Endodermal cell (in vitro differentiated cells): ENCODE data around the gene PACRG. TPM values are rescaled to one million over a fixed set of nuclear protein-coding genes. Genes with fewer than 3 reads are reported as not detected.

Experiments
- DNase-seq: peaks from one replicate; pipeline ENCODE4 v3.0.0-alpha.2; 2017
- H3K27ac ChIP-seq: 2 replicates; pipeline ENCODE4 v1.5.1; 2013; ENCODE audit warnings: mild to moderate bottlenecking, low read depth, low read length, moderate library complexity
- H3K27me3 ChIP-seq: 2 replicates; pipeline ENCODE4 v1.6.1; 2013; ENCODE audit warnings: mild to moderate bottlenecking, low read length, moderate library complexity; ENCODE audit not compliant: insufficient read depth, control insufficient read depth, poor library complexity, severe bottlenecking
- H3K36me3 ChIP-seq: 2 replicates; pipeline ENCODE4 v1.7.0; 2013; ENCODE audit warnings: mild to moderate bottlenecking, low read length, moderate library complexity; ENCODE audit not compliant: control insufficient read depth, insufficient read depth
- H3K4me1 ChIP-seq: one replicate; pipeline ENCODE4 v1.7.0; 2013; ENCODE audit warnings: low read length; ENCODE audit not compliant: control insufficient read depth, insufficient read depth
- H3K4me3 ChIP-seq: 2 replicates; pipeline ENCODE4 v1.5.1; 2013; ENCODE audit warnings: mild to moderate bottlenecking, low read length, moderate library complexity
- H3K9ac ChIP-seq: 2 replicates; pipeline ENCODE4 v1.6.1; 2013; ENCODE audit warnings: mild to moderate bottlenecking, low read length, moderate library complexity; ENCODE audit not compliant: poor library complexity, severe bottlenecking; ENCODE audit errors: extremely low read depth
- H3K9me3 ChIP-seq: 2 replicates; pipeline ENCODE4 v1.6.1; 2013; ENCODE audit warnings: mild to moderate bottlenecking, low read length, moderate library complexity; ENCODE audit not compliant: control insufficient read depth
- H3K27ac Mint-ChIP-seq: 2 replicates; pipeline ENCODE4 v1.8.0; 2020; ENCODE audit warnings: mixed read lengths
- H3K27me3 Mint-ChIP-seq: 2 replicates; pipeline ENCODE4 v1.8.0; 2021; ENCODE audit warnings: mild to moderate bottlenecking, mixed read lengths; ENCODE audit not compliant: insufficient read depth
- H3K36me3 Mint-ChIP-seq: 2 replicates; pipeline ENCODE4 v1.8.0; 2020; ENCODE audit warnings: low read depth, mixed read lengths
- H3K4me1 Mint-ChIP-seq: 2 replicates; pipeline ENCODE4 v1.8.0; 2020; ENCODE audit warnings: mixed read lengths
- H3K4me3 Mint-ChIP-seq: 2 replicates; pipeline ENCODE4 v1.8.0; 2020; ENCODE audit warnings: mild to moderate bottlenecking, moderate library complexity, mixed read lengths
- H3K9me3 Mint-ChIP-seq: 2 replicates; pipeline ENCODE4 v1.8.0; 2020; ENCODE audit warnings: mild to moderate bottlenecking, mixed read lengths
- WGBS, 2 experiments: methylation state at CpG; one replicate each; pipeline versions ENCODE4 v1.1.5 to v1.1.7; 2013; ENCODE audit warnings: missing lambda C conversion rate in 2 of 2, mixed read lengths in 1 of 2; ENCODE audit not compliant: insufficient coverage in 1 of 2, insufficient read length in 1 of 2; 5-methylcytosine and 5-hydroxymethylcytosine counted together
- total RNA-seq, 2 donors: library from RNA; stranded (reverse); fragmentation: NEBNext Ultra II Directional in 1 of 2; extraction: Animal tissue kit (Norgen Biotek cat#: 25700) in 1 of 2; gene quantifications; 2 replicates in 1 of 2; 3 replicates in 1 of 2; pipeline ENCODE4 v1.2.1, GENCODE V29; 2021
- TF ChIP-seq, protein P1 (sequence below): fragments of 200-600 bp; sonication (generic); conservative IDR thresholded peaks from 2 replicates; pipeline ENCODE4 v1.5.0; 2021; ENCODE audit warnings: antibody characterized with exemption, mild to moderate bottlenecking

Gene PACRG
- total RNA-seq, 2 donors from 2014 or later, result 0.42 to 0.44 TPM

DNA sequence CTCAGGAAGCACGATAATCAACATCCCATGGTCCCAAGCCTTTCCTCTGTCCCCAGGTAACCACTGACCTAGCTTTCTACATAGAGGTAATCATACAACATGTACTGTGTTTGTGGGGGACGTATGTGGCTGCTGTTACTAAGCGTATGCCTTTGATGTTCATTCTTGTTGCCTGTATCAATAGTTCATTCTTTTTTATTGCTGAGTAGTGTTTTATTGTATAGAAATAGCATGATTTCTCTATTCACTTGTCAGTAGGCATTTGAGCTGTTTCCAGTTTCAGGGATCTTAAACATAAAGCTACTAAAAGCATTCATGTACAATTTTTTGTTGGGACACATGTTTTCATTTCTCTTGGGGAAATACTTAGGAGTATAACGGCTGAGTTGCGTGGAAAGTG lies 185.4 kb downstream of the PACRG start:
- no peaks in the 10 kb centered on the region for H3K4me1 Mint-ChIP-seq
- TF ChIP-seq, protein P1, sequence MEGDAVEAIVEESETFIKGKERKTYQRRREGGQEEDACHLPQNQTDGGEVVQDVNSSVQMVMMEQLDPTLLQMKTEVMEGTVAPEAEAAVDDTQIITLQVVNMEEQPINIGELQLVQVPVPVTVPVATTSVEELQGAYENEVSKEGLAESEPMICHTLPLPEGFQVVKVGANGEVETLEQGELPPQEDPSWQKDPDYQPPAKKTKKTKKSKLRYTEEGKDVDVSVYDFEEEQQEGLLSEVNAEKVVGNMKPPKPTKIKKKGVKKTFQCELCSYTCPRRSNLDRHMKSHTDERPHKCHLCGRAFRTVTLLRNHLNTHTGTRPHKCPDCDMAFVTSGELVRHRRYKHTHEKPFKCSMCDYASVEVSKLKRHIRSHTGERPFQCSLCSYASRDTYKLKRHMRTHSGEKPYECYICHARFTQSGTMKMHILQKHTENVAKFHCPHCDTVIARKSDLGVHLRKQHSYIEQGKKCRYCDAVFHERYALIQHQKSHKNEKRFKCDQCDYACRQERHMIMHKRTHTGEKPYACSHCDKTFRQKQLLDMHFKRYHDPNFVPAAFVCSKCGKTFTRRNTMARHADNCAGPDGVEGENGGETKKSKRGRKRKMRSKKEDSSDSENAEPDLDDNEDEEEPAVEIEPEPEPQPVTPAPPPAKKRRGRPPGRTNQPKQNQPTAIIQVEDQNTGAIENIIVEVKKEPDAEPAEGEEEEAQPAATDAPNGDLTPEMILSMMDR, result no peak

DNA sequence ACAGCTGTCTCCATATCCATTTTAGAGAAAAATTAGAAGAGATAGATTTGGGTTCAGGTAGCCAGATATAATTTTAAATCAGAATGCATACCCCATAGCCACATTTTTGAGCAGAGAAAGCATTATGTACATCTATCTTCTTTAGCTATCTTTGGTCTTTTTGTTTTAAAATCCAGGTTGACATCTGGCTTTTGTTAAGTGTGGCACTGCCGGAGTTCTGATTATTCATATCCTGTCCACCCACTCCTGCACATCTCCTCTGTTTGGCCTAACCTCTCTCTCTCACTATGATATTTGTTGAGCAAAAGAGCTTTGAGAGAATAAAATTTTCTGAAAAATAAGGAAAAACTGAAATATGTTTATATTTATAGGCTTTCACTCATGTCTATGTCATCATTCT lies 189.7 kb downstream of the PACRG start:
- no peaks in the 10 kb centered on the region for H3K27me3 ChIP-seq
- Mint-ChIP-seq H3K9me3 (no peaks in the 10 kb centered on the region), H3K27me3 (no peaks in the 10 kb centered on the region), H3K4me3 (no peak overlapping the region), H3K27ac (no peak overlapping the region), H3K36me3 (no peaks in the 10 kb centered on the region), H3K4me1 (no peaks in the 10 kb centered on the region)
- no peaks in the 10 kb centered on the region for H3K4me1 ChIP-seq
- no peak overlapping the region for H3K9ac ChIP-seq
- no peaks in the 10 kb centered on the region for H3K9me3 ChIP-seq
- DNase-seq, result no peak
- no peaks in the 10 kb centered on the region for H3K36me3 ChIP-seq
- no peak overlapping the region for H3K4me3 ChIP-seq
- TF ChIP-seq, protein P1, result no peak
- 73% methylated on average over 1 of the region's 1 CpG; no CpG with 5 or more reads in 1 of the 2 experiments for WGBS, 2 experiments
- no peak overlapping the region for H3K27ac ChIP-seq

More for the DNA sequence above, 185.4 kb downstream of the PACRG start:
- no peaks in the 10 kb centered on the region for H3K4me1 ChIP-seq
- Mint-ChIP-seq H3K36me3 (no peaks in the 10 kb centered on the region), H3K27me3 (no peaks in the 10 kb centered on the region), H3K27ac (no peak overlapping the region), H3K4me3 (no peak overlapping the region), H3K9me3 (no peaks in the 10 kb centered on the region)
- no peaks in the 10 kb centered on the region for H3K36me3 ChIP-seq
- no peak overlapping the region for H3K27ac ChIP-seq
- no peak overlapping the region for H3K9ac ChIP-seq
- no peak for DNase-seq
- no peak overlapping the region for H3K4me3 ChIP-seq
- no peaks in the 10 kb centered on the region for H3K27me3 ChIP-seq
- H3K9me3 ChIP-seq, result no peaks in the 10 kb centered on the region
- 96 to 100% methylated on average over 1 to 5 of the region's 5 CpGs for WGBS, 2 experiments

- Histone ChIP-seq H3K9me3 (peaks cover 8% of the 10 kb centered on the region), H3K27ac (no peak overlapping the region), H3K9ac (no peak overlapping the region), H3K4me1 (no peaks in the 10 kb centered on the region), H3K27me3 (no peaks in the 10 kb centered on the region), H3K36me3 (no peaks in the 10 kb centered on the region), H3K4me3 (no peak overlapping the region)
- no peaks in the 10 kb centered on the region for H3K36me3 Mint-ChIP-seq
- DNase-seq, result no peak
- no peak overlapping the region for H3K27ac Mint-ChIP-seq
- WGBS, 2 experiments, result 83 to 92% methylated on average over 1 to 6 of the region's 6 CpGs
- no peak overlapping the region for H3K4me3 Mint-ChIP-seq
- TF ChIP-seq, protein P1, result no peak
- H3K9me3 Mint-ChIP-seq, result peaks cover 17% of the 10 kb centered on the region
- H3K4me1 Mint-ChIP-seq, result no peaks in the 10 kb centered on the region
- H3K27me3 Mint-ChIP-seq, result no peaks in the 10 kb centered on the region
These were observed 193.3 kb downstream of the PACRG start for GRCh38 chr6:162921062-162921461.
